NB4 (cell line): ENCODE results near the gene BDNF.

Experiments
- MYC ChIP-seq: IDR thresholded peaks from 2 replicates; pipeline ENCODE4 v1.6.1; 2011; ENCODE audit warnings: low read depth, low read length
- TF ChIP-seq, protein P1 (sequence below): IDR thresholded peaks from one replicate; pipeline ENCODE4 v1.5.1; 2012; ENCODE audit warnings: low read depth, low read length

GRCh38 chr11:27611390-27611789 is 88.9 kb downstream of the BDNF start:
- TF ChIP-seq, protein P1, sequence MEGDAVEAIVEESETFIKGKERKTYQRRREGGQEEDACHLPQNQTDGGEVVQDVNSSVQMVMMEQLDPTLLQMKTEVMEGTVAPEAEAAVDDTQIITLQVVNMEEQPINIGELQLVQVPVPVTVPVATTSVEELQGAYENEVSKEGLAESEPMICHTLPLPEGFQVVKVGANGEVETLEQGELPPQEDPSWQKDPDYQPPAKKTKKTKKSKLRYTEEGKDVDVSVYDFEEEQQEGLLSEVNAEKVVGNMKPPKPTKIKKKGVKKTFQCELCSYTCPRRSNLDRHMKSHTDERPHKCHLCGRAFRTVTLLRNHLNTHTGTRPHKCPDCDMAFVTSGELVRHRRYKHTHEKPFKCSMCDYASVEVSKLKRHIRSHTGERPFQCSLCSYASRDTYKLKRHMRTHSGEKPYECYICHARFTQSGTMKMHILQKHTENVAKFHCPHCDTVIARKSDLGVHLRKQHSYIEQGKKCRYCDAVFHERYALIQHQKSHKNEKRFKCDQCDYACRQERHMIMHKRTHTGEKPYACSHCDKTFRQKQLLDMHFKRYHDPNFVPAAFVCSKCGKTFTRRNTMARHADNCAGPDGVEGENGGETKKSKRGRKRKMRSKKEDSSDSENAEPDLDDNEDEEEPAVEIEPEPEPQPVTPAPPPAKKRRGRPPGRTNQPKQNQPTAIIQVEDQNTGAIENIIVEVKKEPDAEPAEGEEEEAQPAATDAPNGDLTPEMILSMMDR: no peak
- TF ChIP-seq MYC: no peak
